Measurements from ENCODE around the gene LAMB1. TPM values are rescaled to one million over a fixed set of nuclear protein-coding genes. Genes with fewer than 3 reads are reported as not detected.

LAMB1 gene
- total RNA-seq, 1 experiment from 2014 or later: 169 TPM

DNA sequence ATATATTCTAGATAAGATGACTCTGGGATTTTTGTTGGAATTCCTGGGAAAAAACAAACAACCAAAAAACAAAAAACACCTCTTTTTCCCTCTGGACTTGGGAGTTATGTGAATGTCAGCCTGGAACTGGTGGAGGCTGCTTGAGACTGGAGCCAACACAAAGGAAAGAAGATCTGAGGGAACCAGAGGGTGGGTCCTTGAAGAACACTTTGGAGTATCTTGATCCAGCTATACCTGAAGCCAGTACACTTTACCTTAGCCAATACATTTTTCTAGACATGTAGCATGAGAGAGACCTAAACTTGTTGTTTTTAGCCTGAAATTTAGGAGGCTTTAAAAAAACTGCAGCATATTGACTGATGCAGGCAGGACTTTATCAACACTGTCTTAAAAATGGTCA, 5.9 kb upstream of the LAMB1 start:
- TF ChIP-seq, protein P1, sequence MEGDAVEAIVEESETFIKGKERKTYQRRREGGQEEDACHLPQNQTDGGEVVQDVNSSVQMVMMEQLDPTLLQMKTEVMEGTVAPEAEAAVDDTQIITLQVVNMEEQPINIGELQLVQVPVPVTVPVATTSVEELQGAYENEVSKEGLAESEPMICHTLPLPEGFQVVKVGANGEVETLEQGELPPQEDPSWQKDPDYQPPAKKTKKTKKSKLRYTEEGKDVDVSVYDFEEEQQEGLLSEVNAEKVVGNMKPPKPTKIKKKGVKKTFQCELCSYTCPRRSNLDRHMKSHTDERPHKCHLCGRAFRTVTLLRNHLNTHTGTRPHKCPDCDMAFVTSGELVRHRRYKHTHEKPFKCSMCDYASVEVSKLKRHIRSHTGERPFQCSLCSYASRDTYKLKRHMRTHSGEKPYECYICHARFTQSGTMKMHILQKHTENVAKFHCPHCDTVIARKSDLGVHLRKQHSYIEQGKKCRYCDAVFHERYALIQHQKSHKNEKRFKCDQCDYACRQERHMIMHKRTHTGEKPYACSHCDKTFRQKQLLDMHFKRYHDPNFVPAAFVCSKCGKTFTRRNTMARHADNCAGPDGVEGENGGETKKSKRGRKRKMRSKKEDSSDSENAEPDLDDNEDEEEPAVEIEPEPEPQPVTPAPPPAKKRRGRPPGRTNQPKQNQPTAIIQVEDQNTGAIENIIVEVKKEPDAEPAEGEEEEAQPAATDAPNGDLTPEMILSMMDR (conservative IDR thresholded peaks at IDR 0.05; ENCODE audit: low read depth, low read length): no peak
- Histone ChIP-seq H3K9me3 (ENCODE audit: low read depth, low read length, poor library complexity, severe bottlenecking) (no peaks in the 10 kb centered on the region), H3K4me1 (ENCODE audit: insufficient read depth, low read length, poor library complexity, severe bottlenecking) (peaks cover 38% of the 10 kb centered on the region), H3K27ac (ENCODE audit: low read depth, low read length, poor library complexity, severe bottlenecking) (no peak overlapping the region), H3K27me3 (replicated peaks; ENCODE audit: insufficient read depth, low read depth, low read length, poor library complexity) (no peaks in the 10 kb centered on the region), H3K4me3 (ENCODE audit: low read depth, low read length, poor library complexity, severe bottlenecking) (no peak overlapping the region), H3K36me3 (ENCODE audit: insufficient read depth, low read length, poor library complexity, severe bottlenecking) (no peaks in the 10 kb centered on the region)
- ChIA-PET CTCF (no interaction called here), POLR2A (ENCODE audit: low non-redundant PET) (no interaction called here)
- DNase-seq (ENCODE audit: low spot score): no peak
- intact Hi-C loops (cut with micrococcal nuclease; ENCODE audit: unreplicated experiment): no loop called here
- no TSS peak for BruUV-seq (replicated peaks)

DNA sequence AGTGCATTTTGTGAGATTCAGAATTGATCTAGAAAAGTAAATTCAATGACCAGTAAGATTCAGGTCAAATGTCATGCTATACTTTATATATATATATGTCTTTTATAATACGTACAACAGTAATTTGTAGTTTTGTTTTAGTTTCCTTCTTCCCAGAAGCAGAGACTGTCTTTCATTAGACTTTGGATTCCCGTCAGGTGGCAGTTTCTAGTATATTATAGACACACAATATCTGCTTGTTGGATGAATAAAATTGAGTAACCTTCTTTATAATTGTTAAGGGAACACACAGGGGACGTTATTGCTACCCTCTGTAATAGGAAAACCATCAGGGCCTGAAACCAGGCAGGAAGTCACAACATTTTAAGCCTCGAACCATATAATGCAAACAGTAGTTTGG, 5.3 kb upstream of the LAMB1 start:
- Histone ChIP-seq H3K9me3 (ENCODE audit: low read depth, low read length, poor library complexity, severe bottlenecking) (no peaks in the 10 kb centered on the region), H3K4me1 (ENCODE audit: insufficient read depth, low read length, poor library complexity, severe bottlenecking) (peaks cover 38% of the 10 kb centered on the region), H3K4me3 (ENCODE audit: low read depth, low read length, poor library complexity, severe bottlenecking) (no peak overlapping the region), H3K27ac (ENCODE audit: low read depth, low read length, poor library complexity, severe bottlenecking) (no peak overlapping the region), H3K27me3 (replicated peaks; ENCODE audit: insufficient read depth, low read depth, low read length, poor library complexity) (no peaks in the 10 kb centered on the region), H3K36me3 (ENCODE audit: insufficient read depth, low read length, poor library complexity, severe bottlenecking) (no peaks in the 10 kb centered on the region)
- no TSS peak for BruUV-seq (replicated peaks)
- POLR2A ChIA-PET (ENCODE audit: low non-redundant PET): no interaction called here
- intact Hi-C loops (cut with micrococcal nuclease; ENCODE audit: unreplicated experiment): no loop called here
- CTCF ChIA-PET: no interaction called here
- TF ChIP-seq, protein P1 (conservative IDR thresholded peaks at IDR 0.05; ENCODE audit: low read depth, low read length): no peak
- TF ChIP-seq EZH2 (IDR thresholded peaks at IDR 0.05; ENCODE audit: borderline replicate concordance, low read depth, low read length, poor library complexity, severe bottlenecking): no peak
- DNase-seq (ENCODE audit: low spot score): no peak

DNA sequence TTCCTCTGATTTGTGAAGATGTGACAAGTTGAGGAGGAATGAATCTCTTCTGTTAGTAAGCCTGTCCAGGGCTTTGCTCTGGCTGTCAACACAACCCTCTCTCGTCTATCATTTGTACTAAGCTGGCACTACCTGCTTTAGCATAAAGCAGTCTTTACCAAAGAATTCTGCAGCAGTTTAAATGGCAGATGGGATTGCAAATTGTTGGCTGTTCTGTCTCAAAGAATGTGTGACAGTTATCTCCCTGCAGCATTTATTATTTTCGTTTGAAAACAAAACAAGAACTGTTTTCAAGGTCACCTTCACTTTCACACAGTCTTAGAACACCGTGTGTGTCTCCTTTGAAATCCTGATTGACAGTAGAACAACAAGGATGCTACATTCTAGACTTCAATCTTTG, 4.8 kb upstream of the LAMB1 start:
- H3K36me3 ChIP-seq (ENCODE audit: insufficient read depth, low read length, poor library complexity, severe bottlenecking): no peaks in the 10 kb centered on the region
- no peaks in the 10 kb centered on the region for H3K27me3 ChIP-seq (replicated peaks; ENCODE audit: insufficient read depth, low read depth, low read length, poor library complexity)
- H3K9me3 ChIP-seq (ENCODE audit: low read depth, low read length, poor library complexity, severe bottlenecking): no peaks in the 10 kb centered on the region
- intact Hi-C loops (cut with micrococcal nuclease; ENCODE audit: unreplicated experiment): no loop called here
- ChIA-PET POLR2A (ENCODE audit: low non-redundant PET) (no interaction called here), CTCF (no interaction called here)
- H3K4me3 ChIP-seq (ENCODE audit: low read depth, low read length, poor library complexity, severe bottlenecking): no peak overlapping the region
- TF ChIP-seq, protein P1 (conservative IDR thresholded peaks at IDR 0.05; ENCODE audit: low read depth, low read length): no peak
- no peak for TF ChIP-seq EZH2 (IDR thresholded peaks at IDR 0.05; ENCODE audit: borderline replicate concordance, low read depth, low read length, poor library complexity, severe bottlenecking)
- DNase-seq (ENCODE audit: low spot score): no peak
- peaks cover 38% of the 10 kb centered on the region for H3K4me1 ChIP-seq (ENCODE audit: insufficient read depth, low read length, poor library complexity, severe bottlenecking)
- no peak overlapping the region for H3K27ac ChIP-seq (ENCODE audit: low read depth, low read length, poor library complexity, severe bottlenecking)
- BruUV-seq (replicated peaks): no TSS peak
